ENCODE measurements around the gene DRD2.

Gene DRD2

GRCh38 chr11:113447621-113448315, 27.4 kb downstream of the DRD2 start:
- in situ Hi-C loops (cut with HindIII; ENCODE audit: low sequenced_read_pairs): no loop called here

- in situ Hi-C loops (cut with HindIII; ENCODE audit: low sequenced_read_pairs): no loop called here
These were observed 28.3 kb downstream of the DRD2 start for GRCh38 chr11:113446938-113447337.

GRCh38 chr11:113446112-113446511, 29.1 kb downstream of the DRD2 start:
- in situ Hi-C loops (cut with HindIII; ENCODE audit: low sequenced_read_pairs): no loop called here

- in situ Hi-C loops (cut with HindIII; ENCODE audit: low sequenced_read_pairs): no loop called here
These were observed 30.6 kb downstream of the DRD2 start for GRCh38 chr11:113444502-113445123.

- in situ Hi-C loops (cut with HindIII; ENCODE audit: low sequenced_read_pairs): no loop called here
These were observed 34.4 kb downstream of the DRD2 start for GRCh38 chr11:113440816-113441215.

- in situ Hi-C loops (cut with HindIII; ENCODE audit: low sequenced_read_pairs): no loop called here
These were observed 38.4 kb downstream of the DRD2 start for GRCh38 chr11:113436672-113437252.

GRCh38 chr11:113435190-113435968, 39.8 kb downstream of the DRD2 start:
- in situ Hi-C loops (cut with HindIII; ENCODE audit: low sequenced_read_pairs): no loop called here

- in situ Hi-C loops (cut with HindIII; ENCODE audit: low sequenced_read_pairs): no loop called here
These were observed 43.5 kb downstream of the DRD2 start for GRCh38 chr11:113431746-113432145.

- in situ Hi-C loops (cut with HindIII; ENCODE audit: low sequenced_read_pairs): no loop called here
These were observed 48.5 kb downstream of the DRD2 start for GRCh38 chr11:113426686-113427085.

- in situ Hi-C loops (cut with HindIII; ENCODE audit: low sequenced_read_pairs): no loop called here
These were observed 54.4 kb downstream of the DRD2 start for GRCh38 chr11:113420808-113421207.

GRCh38 chr11:113419454-113420003, 55.7 kb downstream of the DRD2 start:
- in situ Hi-C loops (cut with HindIII; ENCODE audit: low sequenced_read_pairs): no loop called here

GRCh38 chr11:113417428-113417827, 57.8 kb downstream of the DRD2 start:
- in situ Hi-C loops (cut with HindIII; ENCODE audit: low sequenced_read_pairs): no loop called here

GRCh38 chr11:113415343-113415742, 59.9 kb downstream of the DRD2 start:
- in situ Hi-C loops (cut with HindIII; ENCODE audit: low sequenced_read_pairs): no loop called here

- in situ Hi-C loops (cut with HindIII; ENCODE audit: low sequenced_read_pairs): no loop called here
These were observed 62.5 kb downstream of the DRD2 start for GRCh38 chr11:113412675-113413074.

- in situ Hi-C loops (cut with HindIII; ENCODE audit: low sequenced_read_pairs): no loop called here
These were observed 63.7 kb downstream of the DRD2 start for GRCh38 chr11:113411536-113411935.

- in situ Hi-C loops (cut with HindIII; ENCODE audit: low sequenced_read_pairs): no loop called here
These were observed 64.6 kb downstream of the DRD2 start for GRCh38 chr11:113410414-113411135.

- in situ Hi-C loops (cut with HindIII; ENCODE audit: low sequenced_read_pairs): no loop called here
These were observed 65.7 kb downstream of the DRD2 start for GRCh38 chr11:113409526-113409925.

GRCh38 chr11:113408887-113409286, 66.3 kb downstream of the DRD2 start:
- in situ Hi-C loops (cut with HindIII; ENCODE audit: low sequenced_read_pairs): no loop called here

GRCh38 chr11:113408206-113408605, 67.0 kb downstream of the DRD2 start:
- in situ Hi-C loops (cut with HindIII; ENCODE audit: low sequenced_read_pairs): no loop called here

- in situ Hi-C loops (cut with HindIII; ENCODE audit: low sequenced_read_pairs): no loop called here
These were observed 68.0 kb downstream of the DRD2 start for GRCh38 chr11:113407163-113407562.
